HG03520 (cell line): ENCODE results near the gene ARHGEF6.
"Not testable (repeated sequence)": the region's sequence is repeated elsewhere in the genome, so short reads cannot be mapped to it uniquely, and the experiment has no call there.

Experiments
- ATAC-seq: cut with Tn5 transposase; IDR thresholded peaks from one replicate; pipeline ENCODE4 v1.9.1; 2021; ENCODE audit warnings: mild to moderate bottlenecking, moderate library complexity; ENCODE audit not compliant: unreplicated experiment

Gene ARHGEF6

GRCh38 chrX:136783159-136783558, 2.4 kb upstream of the ARHGEF6 start:
- ATAC-seq: no peak

DNA sequence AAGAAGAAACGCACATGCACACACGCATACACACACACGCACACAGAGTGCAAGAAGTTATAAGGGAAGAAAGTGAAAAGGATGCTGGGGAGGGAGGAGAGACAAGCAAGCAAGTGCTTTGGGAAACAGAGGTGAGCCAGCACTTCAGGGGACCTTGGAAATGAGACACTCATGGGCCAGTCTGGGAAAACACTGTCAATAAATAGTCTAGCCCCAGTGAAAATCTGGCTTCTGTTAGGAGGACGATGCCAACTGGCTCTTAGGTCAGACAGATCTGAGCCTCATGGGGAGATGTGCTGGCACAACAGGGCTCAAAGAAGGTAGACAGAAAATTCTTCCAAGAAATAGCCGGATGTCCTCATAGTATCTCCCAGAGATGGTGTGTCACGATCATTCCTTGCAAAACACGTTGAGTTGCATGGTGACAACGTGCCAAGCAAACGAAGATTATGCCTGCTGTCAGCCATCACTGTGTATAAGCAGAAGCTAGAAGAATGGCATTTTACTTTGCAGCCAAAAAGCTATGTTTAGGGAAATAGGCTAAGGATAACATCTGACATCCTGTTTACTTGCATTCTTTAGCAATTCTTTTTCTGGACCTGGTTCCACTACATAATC, 557 bp upstream of the ARHGEF6 start:
- no peak for ATAC-seq

DNA sequence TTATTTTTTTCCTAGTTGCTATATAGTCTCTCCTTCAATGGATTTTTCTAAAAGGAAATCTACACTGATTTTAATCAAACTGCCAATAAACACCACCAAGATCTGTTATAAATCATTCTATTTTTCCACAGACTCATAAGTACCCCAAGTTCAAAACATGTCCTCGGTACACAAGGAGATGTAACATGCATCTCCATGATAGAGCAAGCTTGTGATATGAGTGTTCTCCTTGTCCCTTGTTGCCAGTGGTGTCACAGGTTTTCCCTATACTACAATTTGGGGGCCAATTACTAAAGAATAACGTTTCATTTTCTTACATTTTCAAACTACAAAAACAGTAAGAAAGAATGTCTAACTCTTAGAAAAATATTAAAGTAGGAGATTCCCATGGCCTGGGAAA, 491 bp downstream of the ARHGEF6 start:
- no peak for ATAC-seq

- peak; percentile 41 for ATAC-seq
These were observed 1.4 kb downstream of the ARHGEF6 start for GRCh38 chrX:136779346-136779781.

DNA sequence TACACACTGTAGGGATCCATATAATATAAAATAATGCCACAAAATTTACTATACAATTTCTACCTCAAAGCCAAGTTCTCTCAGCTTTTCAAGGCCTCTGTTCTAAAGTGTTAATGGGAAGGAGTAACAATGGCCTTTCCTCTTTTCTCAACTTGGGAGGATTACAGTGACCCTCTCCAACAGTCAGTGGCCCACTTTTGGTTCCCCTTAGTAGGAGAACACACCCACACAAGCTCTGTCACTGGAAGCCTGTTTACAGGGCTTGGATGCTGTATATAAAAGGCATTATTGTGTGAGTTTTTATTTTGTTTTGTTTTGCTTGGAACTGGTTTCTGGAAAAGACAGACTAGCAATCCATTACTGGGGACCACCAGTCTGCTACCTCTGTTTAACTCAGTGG, 1.8 kb downstream of the ARHGEF6 start:
- ATAC-seq: peak; percentile 15

DNA sequence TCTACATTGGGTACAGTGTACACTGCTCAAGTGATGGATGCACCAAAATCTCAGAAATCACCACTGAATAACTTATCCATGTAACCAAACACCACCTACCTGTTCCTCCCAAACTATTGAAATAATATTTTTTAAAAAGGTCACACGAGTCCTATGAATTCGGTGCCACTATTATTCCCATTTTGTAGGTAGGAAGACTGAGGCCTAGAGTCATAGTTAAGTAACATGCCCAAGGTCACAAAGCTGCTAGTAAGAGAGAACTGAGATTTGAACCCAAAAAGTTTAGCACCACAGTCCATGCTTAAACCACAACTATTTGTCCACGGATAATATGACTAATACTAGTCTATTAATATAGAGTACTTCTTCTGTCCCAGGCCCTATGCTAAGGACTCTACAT, 2.7 kb downstream of the ARHGEF6 start:
- no peak for ATAC-seq

GRCh38 chrX:136773648-136774047, 7.1 kb downstream of the ARHGEF6 start:
- no peak for ATAC-seq

GRCh38 chrX:136771869-136772268, 8.9 kb downstream of the ARHGEF6 start:
- not testable (repeated sequence) for ATAC-seq

GRCh38 chrX:136768469-136769084, 12.2 kb downstream of the ARHGEF6 start:
- no peak for ATAC-seq

- peak; percentile 66 for ATAC-seq
These were observed 13.4 kb downstream of the ARHGEF6 start for GRCh38 chrX:136767104-136767941.

GRCh38 chrX:136766785-136767103, 14.0 kb downstream of the ARHGEF6 start:
- no peak for ATAC-seq

DNA sequence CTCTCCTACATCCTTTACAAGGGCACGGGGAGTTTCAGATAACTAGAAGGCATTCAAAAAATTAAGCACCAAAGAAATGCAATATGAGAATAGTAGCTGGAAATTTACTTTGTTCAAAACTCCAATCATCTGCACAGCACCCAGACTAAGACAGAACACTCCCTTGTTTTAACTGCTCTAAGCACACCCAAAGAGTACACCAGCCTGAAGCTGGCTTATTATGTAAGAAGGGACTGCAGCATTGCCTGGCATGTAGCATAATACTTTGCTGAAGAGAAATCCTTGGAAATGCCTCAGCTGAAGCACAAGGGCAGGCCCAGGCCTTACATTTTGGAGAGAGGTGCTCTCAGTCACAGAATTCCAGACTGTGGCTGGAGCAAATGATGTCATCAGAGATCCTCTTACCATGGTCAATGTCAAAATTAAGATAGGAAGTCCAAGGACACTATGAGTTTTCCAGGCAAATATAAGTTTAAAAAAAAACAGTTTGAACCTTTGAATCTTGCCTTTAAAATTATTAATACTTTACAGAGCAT, 14.8 kb downstream of the ARHGEF6 start:
- no peak for ATAC-seq

- ATAC-seq: no peak
These were observed 16.5 kb downstream of the ARHGEF6 start for GRCh38 chrX:136764206-136764605.

DNA sequence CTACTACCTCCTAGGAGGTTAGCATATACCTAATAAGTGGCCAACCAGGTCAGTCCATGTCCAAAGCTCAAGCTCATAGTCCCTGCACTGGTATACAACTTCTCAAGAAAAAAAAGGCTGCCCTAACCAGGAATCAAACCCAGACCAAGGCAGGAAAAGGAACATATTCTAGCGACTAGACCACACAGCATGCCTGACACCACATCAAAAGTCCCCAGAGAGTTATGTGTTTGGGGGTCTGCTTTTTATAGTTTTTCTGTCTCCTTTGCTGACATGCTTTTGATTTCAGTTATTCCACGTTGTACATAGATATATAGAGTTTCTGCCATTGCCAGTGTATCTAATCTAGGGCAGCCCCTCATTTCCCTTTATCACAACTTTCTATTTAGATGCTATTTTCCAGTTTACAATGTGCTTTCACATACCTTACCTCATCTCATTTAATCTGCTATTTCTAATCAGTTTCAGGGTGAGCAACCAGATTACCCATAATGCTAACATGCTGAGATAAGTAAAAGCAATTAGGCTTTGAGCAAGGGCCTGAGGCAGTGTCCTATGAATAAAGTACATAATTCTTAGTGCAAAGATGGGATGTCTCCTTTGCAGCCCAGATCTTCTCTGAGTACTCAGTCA, 17.8 kb downstream of the ARHGEF6 start:
- no peak for ATAC-seq

DNA sequence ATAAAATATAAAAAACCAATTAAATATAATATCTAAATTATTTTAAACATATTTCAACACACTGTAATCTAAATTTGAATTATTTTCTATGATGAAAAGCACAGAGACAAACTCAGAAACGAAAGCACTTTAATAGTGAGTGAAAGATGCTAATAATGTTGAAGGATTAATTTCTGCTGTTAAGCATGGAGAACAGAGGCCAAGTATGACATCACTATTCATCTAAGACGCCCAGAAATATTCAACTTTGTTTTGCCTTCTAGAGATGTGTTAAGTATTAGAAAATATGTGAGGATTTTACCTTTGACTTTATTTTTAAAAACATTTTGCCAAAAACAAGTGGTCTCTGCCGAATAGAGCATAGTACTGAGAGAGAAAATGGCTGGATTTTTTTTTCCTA, 19.3 kb downstream of the ARHGEF6 start:
- no peak for ATAC-seq

DNA sequence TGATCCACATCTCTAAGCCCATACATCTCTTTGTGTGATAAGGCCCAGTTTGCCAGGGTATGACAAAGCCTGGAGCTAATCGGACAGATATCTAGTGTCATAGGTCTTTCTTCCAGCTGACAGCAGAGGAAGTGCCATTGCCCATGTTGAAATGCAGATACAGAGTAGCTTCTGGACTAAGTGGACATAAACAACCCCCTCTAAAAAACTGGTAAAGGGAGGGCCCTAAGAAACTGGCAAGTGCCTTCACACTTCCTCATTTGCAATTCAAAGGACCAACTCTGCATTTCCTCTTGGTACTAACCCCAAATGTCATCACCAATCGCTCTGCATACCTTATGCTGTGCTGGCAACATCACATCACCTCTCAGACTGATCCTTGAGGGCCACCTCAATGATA, 20.8 kb downstream of the ARHGEF6 start:
- peak; percentile 80 for ATAC-seq

DNA sequence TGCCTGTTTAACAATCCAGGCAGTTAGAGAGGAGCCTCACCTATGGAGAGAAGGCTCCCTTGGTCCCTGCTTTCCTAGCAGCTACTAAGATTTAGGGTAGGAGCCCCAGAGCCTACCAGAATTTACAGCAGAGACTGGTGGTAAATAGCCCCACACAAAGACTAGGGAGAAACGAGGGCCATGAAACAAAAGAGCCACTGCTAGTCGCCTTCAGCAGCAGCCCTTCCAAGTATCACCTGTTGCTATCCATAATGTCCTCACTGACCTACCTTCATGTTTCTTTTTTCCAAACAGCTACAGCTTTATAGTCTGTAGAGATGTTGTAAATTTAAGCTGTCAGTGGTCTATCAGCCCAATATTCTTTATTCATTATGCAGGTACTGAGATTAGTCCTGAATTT, 25.3 kb downstream of the ARHGEF6 start:
- no peak for ATAC-seq

GRCh38 chrX:136754651-136755050, 26.1 kb downstream of the ARHGEF6 start:
- no peak for ATAC-seq

DNA sequence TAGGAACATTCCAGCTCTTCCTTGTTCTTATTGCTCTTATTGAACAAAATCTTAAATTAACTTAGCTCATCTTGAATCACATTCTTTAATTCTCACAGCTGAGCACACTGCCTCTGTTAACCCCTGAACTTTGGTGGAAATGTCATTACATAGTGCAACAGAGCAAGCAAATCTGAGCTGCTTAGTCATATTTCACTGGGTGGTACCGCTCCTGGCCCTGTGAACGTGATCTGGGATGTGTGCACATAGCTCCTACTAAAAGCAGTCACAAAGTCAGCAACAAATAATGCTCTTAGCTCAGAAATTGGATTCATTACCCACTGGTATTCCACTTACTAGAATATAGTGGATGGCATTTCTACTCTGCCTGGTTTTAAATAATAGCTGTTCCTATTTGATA, 27.9 kb downstream of the ARHGEF6 start:
- ATAC-seq: no peak

DNA sequence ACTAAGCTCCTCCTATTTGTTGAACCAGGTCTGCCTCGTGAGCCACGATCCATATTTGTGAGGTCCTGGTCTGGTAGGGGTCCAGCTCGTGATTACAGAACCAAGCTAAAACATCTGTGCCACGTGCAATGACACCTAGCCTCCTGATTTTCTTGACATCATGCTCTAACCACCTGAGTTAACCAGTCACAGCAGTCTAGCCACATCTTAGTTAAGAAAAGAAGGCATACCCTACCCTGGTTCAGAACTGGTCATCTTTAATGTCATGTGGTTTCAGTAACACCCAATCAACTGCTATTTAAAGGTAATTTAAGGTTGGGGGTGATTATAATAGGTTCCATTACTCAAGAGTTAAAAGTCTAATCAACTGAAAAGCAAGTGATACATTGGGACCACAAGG, 28.4 kb downstream of the ARHGEF6 start:
- ATAC-seq: no peak

GRCh38 chrX:136750364-136750763, 30.4 kb downstream of the ARHGEF6 start:
- no peak for ATAC-seq
